ENCODE results near the gene TDRD10.

TDRD10 gene, protein sequence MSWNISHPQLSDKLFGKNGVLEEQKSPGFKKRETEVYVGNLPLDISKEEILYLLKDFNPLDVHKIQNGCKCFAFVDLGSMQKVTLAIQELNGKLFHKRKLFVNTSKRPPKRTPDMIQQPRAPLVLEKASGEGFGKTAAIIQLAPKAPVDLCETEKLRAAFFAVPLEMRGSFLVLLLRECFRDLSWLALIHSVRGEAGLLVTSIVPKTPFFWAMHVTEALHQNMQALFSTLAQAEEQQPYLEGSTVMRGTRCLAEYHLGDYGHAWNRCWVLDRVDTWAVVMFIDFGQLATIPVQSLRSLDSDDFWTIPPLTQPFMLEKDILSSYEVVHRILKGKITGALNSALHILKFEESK

DNA sequence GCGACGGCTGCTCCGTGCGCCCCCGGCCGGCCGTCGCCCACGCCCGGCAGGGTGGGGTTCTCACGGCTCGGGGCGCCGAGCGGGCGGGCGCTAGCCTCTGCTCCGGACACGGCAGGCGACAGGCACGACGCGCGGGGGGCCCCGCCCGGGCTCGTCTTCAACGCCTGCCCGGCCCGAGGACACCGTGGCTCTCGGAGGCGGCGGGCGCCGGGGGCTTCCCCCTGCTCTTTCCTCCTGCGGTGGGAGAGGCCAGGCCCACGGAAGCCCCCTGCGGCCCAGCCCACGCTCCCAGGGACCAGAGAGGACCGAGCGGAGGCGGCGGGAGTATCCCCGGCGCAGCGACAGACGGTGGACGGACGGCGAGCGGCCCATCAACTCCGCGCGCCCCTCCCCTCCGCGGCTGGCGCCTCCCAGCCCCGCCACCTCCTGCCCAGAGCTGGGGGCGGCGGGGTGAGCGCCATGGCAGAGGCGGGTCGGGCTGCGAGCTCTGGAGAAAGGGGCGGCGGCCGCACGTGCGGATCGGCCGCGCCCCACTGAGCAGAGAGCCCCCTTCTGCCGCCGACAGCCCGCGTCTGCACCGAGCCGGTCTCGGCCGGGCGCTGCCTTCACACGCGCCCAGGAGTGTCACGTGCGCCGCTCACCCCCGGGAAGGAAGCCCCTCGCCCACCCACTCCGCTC lies at the start of gene TDRD10, which contains the start of gene SHE:
TSS of gene TDRD10 (plus strand) at position 154 of the 678 bp plus-strand sequence. CDS start 4,685 bp downstream, outside the sequence.
TSS of gene SHE (minus strand) at position 347 of the 678 bp plus-strand sequence. CDS start 386 bp downstream, outside the sequence.
- Histone ChIP-seq H3K9ac (ENCODE audit: low read depth, low read length) (peak within 1 kb of the TSS; percentile 48; the same call in 1 of the 2 replicates), H3K9me3 (ENCODE audit: control insufficient read depth, insufficient read depth, low read length) (no peaks in the 10 kb centered on the region; the same call in 1 of the 2 replicates), H3K4me1 (ENCODE audit: insufficient read depth, low read length) (no peaks in the 10 kb centered on the region), H3K36me3 (ENCODE audit: insufficient read depth, low read length) (no peaks in the 10 kb centered on the region)

DNA sequence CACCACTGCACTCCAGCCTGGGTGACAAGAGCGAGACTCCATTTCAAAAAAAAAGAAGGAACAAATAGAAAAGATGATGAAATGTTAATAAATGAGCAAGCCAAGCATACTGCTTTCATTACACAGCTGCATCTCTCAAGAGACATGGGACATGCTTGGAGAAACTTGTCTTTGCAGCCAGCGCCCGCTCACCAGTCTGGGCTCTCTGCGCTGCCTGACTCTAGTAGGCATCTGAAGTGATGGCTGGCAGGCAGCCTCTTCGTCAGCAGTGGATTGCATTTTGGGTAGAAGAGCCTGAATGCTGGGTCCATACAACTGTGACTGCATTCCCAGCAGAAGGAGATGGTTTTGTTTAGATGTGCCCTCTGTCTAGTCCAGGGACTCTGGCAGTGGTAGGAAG lies 48.9 kb upstream of the TDRD10 start:
- no peaks in the 10 kb centered on the region for H3K9me3 ChIP-seq (ENCODE audit: control insufficient read depth, insufficient read depth, low read length)

DNA sequence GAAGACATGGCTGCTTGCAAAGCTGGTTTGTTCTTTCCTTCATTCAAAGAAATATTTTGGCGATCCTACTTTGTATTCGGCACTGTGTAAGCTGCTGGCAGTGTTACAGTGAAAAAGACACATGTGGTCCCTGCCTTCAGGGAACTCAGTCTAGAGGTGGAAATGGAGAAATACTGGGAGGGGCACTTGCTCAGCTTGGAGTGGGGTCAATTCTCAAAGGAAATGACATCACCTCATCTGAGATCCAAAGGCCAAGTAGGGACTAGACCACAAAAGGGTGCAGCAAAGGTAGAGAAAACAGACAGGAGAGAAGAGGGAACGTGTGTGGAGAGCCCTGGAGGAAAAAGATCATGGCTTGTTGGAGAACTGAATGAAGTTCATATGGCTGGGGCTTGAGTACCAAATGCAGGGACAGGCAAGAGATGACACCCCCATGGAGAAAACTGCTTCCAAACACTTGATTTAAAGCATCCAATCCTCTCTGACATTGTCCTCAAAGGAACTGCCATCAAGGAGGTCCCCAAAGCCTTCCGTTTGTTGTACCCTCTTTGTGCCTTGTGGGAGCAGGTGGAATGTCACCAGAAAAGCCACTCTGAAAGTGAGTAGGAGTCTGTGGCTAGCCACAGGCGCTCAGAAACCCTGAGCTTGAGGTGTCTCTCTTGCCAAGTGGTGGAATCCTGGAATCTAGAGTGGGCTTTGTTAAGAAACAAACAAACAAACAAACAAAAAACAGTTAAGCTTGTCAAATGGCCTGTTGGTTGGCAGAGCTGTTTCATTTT lies 48.3 kb upstream of the TDRD10 start:
- H3K9me3 ChIP-seq (ENCODE audit: control insufficient read depth, insufficient read depth, low read length) = no peaks in the 10 kb centered on the region
- no peaks in the 10 kb centered on the region for H3K36me3 ChIP-seq (ENCODE audit: insufficient read depth, low read length)
- no peak overlapping the region for H3K9ac ChIP-seq (ENCODE audit: low read depth, low read length)
- H3K4me1 ChIP-seq (ENCODE audit: insufficient read depth, low read length) = peaks cover 4% of the 10 kb centered on the region; the same call in 1 of the 2 replicates

More for the DNA sequence above, 48.9 kb upstream of the TDRD10 start:
- Histone ChIP-seq H3K36me3 (ENCODE audit: insufficient read depth, low read length) (no peaks in the 10 kb centered on the region), H3K4me1 (ENCODE audit: insufficient read depth, low read length) (peaks cover 4% of the 10 kb centered on the region; the same call in 1 of the 2 replicates), H3K9ac (ENCODE audit: low read depth, low read length) (no peak overlapping the region)

DNA sequence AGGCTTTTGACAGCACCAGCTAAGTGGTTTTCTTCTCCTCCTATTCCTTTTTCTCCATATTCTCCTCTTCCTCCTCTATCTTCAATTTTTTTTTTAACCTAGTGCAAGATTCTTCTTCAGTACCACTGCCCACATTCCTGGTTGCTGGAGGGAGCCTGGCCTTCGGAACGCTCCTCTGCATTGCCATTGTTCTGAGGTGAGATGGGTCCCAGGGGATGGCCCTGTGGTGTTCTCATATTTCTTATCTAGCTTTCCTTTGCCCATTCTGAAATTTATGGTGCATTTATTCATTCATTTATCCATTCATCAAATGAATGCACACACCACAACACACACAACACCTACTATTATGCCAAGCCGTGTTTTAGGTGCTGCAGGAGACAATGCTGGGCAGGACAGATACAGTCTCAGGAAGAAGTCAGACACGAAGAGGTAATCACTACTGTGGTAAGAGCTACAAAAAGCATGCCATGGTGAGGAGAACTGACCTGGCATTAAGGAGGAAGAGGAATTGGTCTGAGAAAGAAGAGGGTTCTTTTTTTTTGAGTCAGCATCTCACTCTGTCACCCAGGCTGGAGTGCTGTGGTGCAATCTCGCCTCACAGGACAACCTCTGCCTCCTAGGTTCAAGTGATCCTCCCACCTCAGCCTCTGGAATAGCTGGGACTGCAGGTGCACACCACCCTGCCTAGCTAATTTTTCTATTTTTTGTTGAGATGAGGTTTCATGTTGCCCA lies 47.5 kb upstream of the TDRD10 start:
- no peaks in the 10 kb centered on the region for H3K9me3 ChIP-seq (ENCODE audit: control insufficient read depth, insufficient read depth, low read length)
- H3K4me1 ChIP-seq (ENCODE audit: insufficient read depth, low read length) = peaks cover 4% of the 10 kb centered on the region; the same call in 1 of the 2 replicates
- no peaks in the 10 kb centered on the region for H3K36me3 ChIP-seq (ENCODE audit: insufficient read depth, low read length)
- no peak overlapping the region for H3K9ac ChIP-seq (ENCODE audit: low read depth, low read length)

DNA sequence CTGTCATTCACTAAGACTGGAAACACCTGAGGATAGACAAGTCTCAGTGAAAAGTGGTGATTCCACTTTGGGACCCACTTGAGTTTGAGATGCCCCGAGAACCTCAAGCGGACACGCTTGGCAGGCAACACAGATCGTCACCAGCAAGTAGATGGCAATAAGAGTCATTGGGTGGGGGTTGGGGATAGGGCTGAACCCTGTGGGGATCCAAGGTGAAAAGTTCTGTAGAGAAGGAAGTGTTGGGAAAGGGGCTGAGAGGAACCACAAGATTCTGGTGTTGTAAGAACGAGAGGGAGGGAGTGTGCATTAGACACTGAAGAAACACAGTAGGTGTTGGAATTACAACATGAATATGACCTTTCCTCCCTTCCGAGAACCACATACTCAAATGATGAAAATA lies 45.4 kb upstream of the TDRD10 start:
- no peaks in the 10 kb centered on the region for H3K36me3 ChIP-seq (ENCODE audit: insufficient read depth, low read length)

DNA sequence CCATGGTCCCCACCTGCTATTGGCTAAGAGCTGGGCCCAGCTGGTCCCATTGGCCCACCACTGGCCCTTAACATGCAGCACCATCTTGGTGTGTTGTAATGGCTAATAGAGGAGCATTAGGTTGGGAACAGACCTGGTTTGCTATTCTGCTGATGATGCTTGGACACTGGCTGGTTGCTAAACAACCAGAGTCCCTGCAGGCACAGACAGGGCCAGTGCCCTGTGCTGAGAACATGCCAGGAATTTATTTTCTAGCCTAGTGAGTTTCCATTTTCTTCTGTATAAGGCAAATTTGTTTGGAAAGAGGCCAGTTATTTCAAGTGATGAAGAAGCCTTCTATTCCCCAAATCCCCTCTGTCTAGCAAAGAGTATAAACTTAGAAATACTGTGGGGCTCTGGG lies 42.9 kb upstream of the TDRD10 start:
- Histone ChIP-seq H3K4me1 (ENCODE audit: insufficient read depth, low read length) (peaks cover 8% of the 10 kb centered on the region; the same call in 1 of the 2 replicates), H3K36me3 (ENCODE audit: insufficient read depth, low read length) (no peaks in the 10 kb centered on the region), H3K9ac (ENCODE audit: low read depth, low read length) (no peak overlapping the region), H3K9me3 (ENCODE audit: control insufficient read depth, insufficient read depth, low read length) (no peaks in the 10 kb centered on the region)

More for the DNA sequence above, 45.4 kb upstream of the TDRD10 start:
- peaks cover 4% of the 10 kb centered on the region; the same call in 1 of the 2 replicates for H3K4me1 ChIP-seq (ENCODE audit: insufficient read depth, low read length)
- no peak overlapping the region for H3K9ac ChIP-seq (ENCODE audit: low read depth, low read length)
- H3K9me3 ChIP-seq (ENCODE audit: control insufficient read depth, insufficient read depth, low read length) = no peaks in the 10 kb centered on the region

DNA sequence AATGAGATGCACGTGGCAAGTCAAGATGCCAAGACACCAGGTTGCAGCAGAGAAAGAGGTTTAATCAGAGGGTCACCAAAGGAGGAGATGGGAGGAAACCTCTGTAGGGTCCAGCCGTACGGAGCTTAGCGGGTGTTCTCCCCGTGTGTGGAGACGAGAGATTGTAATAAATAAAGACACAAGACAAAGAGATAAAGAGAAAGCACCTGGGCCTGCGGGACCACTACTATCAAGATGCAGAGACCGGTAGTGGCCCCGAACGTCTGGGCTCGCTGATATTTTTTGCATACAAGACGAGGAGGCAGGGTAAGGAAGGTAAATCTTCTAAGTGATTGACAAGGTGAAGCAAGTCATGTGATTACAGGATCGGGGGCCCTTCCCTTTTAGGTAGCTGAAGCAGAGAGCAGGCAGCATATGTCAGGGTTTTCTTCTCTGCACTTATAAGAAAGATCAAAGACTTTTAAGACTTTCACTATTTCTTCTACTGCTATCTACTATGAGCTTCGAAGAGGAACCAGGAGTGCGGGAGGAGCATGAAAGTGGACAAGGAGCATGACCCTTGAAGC lies 41.2 kb upstream of the TDRD10 start:
- H3K36me3 ChIP-seq (ENCODE audit: insufficient read depth, low read length) = no peaks in the 10 kb centered on the region
- peaks cover 9% of the 10 kb centered on the region; the same call in 1 of the 2 replicates for H3K4me1 ChIP-seq (ENCODE audit: insufficient read depth, low read length)
- no peaks in the 10 kb centered on the region for H3K9me3 ChIP-seq (ENCODE audit: control insufficient read depth, insufficient read depth, low read length)
- no peak overlapping the region for H3K9ac ChIP-seq (ENCODE audit: low read depth, low read length)

DNA sequence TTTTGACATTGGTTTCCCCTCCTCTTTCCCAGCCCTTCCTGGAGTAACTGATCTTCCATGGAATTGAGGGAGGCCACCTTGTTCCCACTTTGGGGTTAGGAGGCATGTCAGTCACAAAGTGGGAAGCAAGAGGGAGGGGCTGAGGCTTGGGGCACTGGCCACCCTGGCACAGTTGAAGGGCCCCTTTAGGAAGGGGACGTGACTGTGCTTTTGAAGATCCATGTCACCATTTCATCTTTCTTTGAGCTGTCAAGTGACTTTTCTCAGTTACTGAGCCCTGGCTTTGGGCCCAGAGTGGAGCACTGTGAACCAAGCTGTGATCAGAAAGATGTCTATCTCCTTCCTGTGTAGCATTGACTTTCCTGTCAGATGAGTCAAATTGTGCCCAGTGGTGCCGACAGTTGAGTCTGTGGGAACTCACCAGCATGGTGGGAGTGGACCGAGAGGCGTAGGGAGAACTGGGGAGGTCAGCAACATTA lies 38.5 kb upstream of the TDRD10 start:
- Histone ChIP-seq H3K9me3 (ENCODE audit: control insufficient read depth, insufficient read depth, low read length) (no peaks in the 10 kb centered on the region), H3K4me1 (ENCODE audit: insufficient read depth, low read length) (peaks cover 18% of the 10 kb centered on the region), H3K9ac (ENCODE audit: low read depth, low read length) (no peak overlapping the region)

DNA sequence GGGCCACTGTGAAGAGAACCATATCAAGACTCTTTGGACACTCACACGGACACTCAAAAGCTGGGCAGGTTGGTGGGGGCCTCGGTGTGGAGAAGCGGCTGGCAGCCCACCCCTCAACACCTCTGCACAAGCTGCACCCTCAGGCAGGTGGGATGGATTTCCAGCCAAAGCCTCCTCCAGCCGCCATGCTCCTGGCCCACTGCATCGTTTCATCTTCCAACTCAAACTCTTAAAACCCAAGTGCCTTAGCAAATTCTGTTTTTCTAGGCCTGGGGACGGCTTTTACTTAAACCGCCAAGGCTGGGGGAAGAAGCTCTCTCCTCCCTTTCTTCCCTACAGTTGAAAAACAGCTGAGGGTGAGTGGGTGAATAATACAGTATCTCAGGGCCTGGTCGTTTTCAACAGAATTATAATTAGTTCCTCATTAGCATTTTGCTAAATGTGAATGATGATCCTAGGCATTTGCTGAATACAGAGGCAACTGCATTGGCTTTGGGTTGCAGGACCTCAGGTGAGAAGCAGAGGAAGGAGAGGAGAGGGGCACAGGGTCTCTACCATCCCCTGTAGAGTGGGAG lies 36.3 kb upstream of the TDRD10 start:
- peaks cover 18% of the 10 kb centered on the region for H3K4me1 ChIP-seq (ENCODE audit: insufficient read depth, low read length)
- no peak overlapping the region for H3K9ac ChIP-seq (ENCODE audit: low read depth, low read length)
- H3K36me3 ChIP-seq (ENCODE audit: insufficient read depth, low read length) = no peaks in the 10 kb centered on the region

More for the DNA sequence above, 38.5 kb upstream of the TDRD10 start:
- H3K36me3 ChIP-seq (ENCODE audit: insufficient read depth, low read length) = no peaks in the 10 kb centered on the region

DNA sequence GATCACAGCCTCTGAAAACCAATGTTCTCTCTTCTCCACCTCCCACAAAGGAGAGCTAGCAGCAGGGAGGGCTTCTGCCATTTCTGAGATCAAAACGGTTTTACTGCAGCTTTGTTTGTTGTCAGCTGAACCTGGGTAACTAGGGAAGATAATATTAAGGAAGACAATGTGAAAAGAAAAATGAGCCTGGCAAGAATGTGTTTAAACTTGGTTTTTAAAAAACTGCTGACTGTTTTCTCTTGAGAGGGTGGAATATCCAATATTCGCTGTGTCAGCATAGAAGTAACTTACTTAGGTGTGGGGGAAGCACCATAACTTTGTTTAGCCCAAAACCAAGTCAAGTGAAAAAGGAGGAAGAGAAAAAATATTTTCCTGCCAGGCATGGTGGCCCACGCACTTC lies 35.8 kb upstream of the TDRD10 start:
- no peak overlapping the region; the same call in 1 of the 2 replicates for H3K9ac ChIP-seq (ENCODE audit: low read depth, low read length)
- peaks cover 18% of the 10 kb centered on the region for H3K4me1 ChIP-seq (ENCODE audit: insufficient read depth, low read length)

More for the DNA sequence above, 36.3 kb upstream of the TDRD10 start:
- no peaks in the 10 kb centered on the region for H3K9me3 ChIP-seq (ENCODE audit: control insufficient read depth, insufficient read depth, low read length)

DNA sequence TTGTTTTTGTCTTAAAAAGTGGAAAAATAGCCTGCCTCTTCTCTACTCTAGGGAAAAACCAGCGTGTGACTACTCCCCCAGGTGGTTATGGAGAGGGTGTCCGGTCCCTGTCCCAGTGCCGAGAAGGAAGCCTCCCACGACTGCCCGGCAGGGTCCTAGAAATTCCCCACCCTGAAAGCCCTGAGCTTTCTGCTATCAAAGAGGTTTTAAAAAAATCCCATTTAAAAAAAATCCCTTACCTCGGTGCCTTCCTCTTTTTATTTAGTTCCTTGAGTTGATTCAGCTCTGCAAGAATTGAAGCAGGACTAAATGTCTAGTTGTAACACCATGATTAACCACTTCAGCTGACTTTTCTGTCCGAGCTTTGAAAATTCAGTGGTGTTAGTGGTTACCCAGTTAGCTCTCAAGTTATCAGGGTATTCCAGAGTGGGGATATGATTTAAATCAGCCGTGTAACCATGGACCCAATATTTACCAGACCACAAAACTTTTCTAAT lies 35.0 kb upstream of the TDRD10 start:
- H3K9ac ChIP-seq (ENCODE audit: low read depth, low read length) = no peak overlapping the region

More for the DNA sequence above, 35.8 kb upstream of the TDRD10 start:
- Histone ChIP-seq H3K36me3 (ENCODE audit: insufficient read depth, low read length) (no peaks in the 10 kb centered on the region), H3K9me3 (ENCODE audit: control insufficient read depth, insufficient read depth, low read length) (no peaks in the 10 kb centered on the region)

DNA sequence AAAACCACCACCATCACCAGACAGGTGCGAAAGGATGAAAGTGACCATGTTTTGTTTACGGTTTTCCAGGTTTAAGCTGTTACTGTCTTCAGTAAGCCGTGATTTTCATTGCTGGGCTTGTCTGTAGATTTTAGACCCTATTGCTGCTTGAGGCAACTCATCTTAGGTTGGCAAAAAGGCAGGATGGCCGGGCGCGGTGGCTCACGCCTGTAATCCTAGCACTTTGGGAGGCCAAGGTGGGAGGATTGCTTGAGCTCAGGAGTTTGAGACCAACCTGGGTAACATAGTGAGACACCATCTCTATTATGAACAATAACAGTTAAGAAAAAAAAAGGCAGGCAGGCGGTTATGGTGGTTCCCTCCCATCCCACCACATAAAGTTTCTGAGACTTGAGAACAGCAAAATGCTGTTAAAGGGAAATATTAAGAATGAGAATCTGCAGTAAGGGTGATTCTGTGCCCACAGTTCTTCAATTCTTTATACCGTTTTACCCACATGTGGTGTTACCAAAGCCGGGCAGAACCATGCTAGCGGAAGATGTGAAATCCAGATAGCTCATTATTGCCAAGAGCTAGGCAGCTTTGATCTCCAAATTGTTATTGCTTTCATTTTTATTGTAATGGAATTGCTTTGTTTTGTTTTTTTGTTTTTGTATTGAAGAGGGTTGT lies 34.5 kb upstream of the TDRD10 start:
- peaks cover 18% of the 10 kb centered on the region for H3K4me1 ChIP-seq (ENCODE audit: insufficient read depth, low read length)
- no peaks in the 10 kb centered on the region for H3K9me3 ChIP-seq (ENCODE audit: control insufficient read depth, insufficient read depth, low read length)
- no peaks in the 10 kb centered on the region for H3K36me3 ChIP-seq (ENCODE audit: insufficient read depth, low read length)
- no peak overlapping the region for H3K9ac ChIP-seq (ENCODE audit: low read depth, low read length)

More for the DNA sequence above, 35.0 kb upstream of the TDRD10 start:
- Histone ChIP-seq H3K36me3 (ENCODE audit: insufficient read depth, low read length) (no peaks in the 10 kb centered on the region), H3K4me1 (ENCODE audit: insufficient read depth, low read length) (peaks cover 18% of the 10 kb centered on the region), H3K9me3 (ENCODE audit: control insufficient read depth, insufficient read depth, low read length) (no peaks in the 10 kb centered on the region)

All from ES-I3 (cell line).